ENCODE data around the gene NSD1.
A peak's percentile ranks its signal among the peaks of the same experiment; 100 is the strongest.
"Not testable (repeated sequence)": the region's sequence is repeated elsewhere in the genome, so short reads cannot be mapped to it uniquely, and the experiment has no call there.

NSD1 gene

DNA sequence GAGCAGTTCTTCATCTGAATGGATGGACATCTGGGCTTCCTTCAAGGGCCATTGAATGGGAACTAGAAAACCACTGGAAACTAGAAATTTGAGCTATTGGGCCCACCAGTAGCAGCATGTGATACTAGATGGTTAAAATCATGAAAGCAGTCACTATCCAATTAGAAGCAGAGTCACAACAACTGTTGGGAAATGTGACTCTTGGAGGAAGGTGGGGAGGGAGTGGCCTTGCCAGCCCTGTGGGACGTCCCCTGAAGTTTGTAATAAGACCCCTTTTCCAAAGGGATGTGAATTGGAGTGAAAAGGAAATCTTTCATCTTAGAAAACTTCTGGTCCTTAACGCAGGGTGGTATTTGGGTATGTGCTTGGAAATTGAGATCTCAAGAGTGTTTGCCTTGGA, 164.3 kb downstream of the NSD1 start:
- no peak for DNase-seq

DNA sequence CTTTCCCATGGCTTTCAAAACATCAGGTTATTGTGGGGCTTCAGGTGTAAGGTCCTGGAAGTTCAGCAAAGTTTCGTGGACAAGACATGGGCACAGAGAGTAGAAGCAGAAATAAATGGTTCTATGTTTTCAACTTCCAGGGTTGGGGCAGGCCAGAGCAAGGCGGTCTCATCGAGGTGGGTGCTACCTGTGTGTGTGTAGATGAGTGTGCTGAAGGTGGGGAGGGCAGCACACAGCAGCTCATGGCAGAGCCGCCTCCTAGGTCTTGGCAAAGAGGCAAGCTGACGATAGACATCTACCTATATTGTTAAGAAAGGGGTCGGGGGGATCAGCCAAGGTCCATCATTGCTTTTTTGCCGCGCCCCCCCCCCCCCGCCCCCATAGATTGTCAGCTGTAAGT, 166.1 kb downstream of the NSD1 start:
- DNase-seq = no peak

DNA sequence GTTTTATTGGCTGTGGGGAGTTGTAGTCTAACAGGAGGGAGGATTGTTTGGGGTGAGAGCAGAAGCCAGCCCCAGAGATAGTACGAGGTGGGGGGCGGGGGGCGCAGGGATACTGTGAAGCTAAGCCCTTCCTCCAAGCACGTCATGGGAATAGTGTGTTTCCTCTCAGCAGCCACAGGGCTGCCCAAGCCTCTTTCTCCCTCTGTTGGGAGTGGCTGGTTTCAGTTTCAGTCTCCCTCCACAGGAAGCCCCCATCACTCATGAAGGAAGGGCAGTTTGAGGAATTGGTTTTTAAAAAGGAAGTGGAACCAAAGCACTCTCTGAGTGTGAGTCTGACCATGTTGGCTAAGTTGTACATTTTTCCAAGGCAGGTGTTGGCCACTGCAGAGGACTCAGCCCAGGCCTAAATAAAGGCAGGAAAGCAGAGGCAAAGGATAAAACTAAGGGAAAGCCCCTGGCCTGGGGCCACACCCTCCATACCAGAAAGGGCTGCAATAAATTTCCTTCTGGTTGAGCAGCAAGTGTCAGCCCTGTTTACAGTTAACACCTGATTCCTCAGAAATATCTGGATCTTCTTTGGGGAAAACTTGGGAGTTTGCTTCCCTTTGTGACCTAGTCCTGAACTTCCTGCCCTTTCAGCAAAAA, 166.8 kb downstream of the NSD1 start:
- no peak for DNase-seq

DNA sequence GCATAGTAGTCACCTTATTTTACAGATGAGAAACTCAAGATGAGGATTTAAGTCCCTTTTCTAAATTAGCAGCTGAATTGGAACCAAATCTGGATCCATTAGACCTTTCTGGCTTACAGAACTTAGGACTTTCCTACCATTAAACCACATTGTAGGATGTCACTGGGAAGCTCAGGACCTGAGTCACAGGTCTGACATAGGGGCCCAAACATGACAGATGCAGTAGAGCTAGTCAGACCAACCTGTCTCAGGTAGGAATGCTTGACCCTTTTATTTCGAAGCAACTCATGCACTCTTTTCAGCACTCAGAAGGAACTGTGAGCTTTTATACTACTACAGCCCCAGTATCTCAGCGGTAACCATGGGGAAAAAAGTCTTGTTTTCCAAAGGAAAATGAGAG, 167.4 kb downstream of the NSD1 start:
- DNase-seq = no peak

DNA sequence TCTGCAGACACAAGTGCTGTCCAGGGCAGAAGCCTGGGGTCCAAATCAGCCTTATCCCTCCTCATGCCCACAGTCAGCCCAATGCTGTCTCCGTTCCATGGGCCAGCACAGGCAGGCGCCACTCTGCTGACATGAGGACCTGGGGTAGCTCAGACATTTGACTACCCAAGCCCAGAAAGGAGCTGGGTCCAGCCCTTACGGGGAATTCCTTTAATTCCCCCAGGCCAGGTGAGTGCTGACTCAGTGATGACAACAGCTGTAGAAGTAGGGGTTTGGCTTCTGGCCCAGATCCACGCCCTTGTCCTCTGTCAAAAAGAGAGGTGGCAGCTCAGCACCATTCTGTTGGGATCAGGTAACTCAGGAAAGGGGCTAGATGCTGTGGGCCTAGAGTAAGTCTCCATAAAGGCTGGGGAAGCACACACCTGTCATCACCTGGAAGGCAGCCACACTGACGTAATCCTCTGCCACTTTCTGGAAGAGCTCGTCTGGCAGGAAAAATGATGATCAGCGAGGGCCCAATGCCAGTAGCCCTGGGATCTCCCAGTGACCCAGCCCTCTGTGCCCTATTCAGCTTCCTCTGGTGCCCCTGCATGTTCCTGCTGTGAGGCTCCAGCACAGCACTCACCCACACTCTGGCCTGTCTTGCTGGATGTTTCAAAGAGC, 168.1 kb downstream of the NSD1 start:
- no peak for DNase-seq

DNA sequence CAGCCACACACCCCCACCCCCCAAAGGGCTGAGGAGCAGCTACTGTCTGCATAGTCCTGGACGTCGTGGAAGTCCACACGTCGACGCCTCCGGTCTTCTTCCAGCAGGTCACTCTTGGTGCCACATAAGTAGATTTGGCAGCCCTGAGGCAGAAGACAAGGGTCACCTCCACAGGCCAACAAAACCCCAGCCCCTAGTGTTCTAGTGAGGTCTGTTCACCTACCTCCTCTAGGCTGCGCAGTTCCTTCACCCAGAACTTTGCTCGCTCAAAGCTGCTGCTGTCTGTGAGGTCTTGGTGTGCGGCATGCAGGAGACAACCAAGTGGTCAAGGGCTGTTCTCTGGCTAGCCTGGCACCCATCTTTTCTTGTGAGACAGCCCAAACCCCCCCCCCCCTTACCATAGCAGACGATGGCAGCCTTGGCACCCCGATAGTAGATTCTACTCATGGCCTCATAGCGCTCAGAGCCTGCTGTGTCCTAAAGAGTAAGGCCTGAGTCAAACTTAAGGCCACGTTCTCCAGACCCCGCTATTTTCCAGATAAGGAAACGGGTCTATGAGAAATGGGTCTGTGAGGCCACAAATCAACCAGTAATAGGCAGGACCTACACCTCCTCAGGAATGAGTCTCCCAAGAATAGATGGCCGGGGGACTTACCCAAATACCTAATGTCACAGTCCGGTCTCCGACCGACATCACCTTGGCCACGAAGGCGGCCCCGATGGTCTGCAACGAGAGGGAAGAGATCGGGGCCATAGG, 169.0 kb downstream of the NSD1 start:
- no peak for DNase-seq

DNA sequence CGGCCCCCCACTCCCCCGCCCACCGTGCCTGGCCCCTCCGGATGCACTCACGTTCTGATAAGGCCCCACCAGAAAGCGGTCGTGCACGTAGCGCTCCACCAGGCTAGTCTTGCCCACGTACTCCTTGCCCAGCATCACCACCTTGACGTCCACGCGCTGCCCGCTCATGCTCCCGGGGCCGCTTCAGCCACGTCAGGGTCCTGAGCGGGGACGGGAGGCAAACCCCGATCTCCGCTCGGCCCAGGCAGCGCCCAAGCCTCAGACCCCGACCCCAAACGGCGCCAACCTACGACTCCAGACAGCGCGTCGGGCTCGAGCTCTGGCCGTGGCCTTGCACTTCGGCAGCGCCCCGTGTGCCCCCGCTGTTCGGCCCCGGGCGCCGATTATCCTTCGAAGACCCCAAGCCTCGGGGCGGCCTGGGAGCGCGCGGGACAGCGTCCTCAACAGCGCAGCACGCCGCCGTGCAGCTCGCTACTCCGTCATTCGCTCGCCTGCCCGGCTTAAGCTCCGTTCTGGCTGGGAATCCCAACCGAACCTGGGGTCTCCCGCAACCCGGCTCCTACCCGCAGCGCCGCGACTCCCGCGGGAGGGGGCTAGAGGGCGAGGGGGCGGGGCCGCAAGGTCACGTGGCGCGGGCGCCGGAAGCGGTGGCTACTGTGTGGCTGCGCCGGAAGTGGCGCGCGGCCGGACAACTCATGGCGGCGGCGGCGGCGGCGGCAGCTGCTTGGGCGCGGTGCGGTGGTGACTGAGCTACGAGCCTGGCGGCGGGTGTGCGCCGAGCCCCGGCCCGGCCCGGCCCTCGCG, 169.8 kb downstream of the NSD1 start, which contains the start of the genes PRELID1 and RAB24:
Gene PRELID1, plus strand, starts transcription at position 679 of the 804 bp plus-strand sequence. CDS start 187 bp downstream, outside the sequence.
Gene RAB24, minus strand, starts transcription at position 599 of the 804 bp plus-strand sequence. Its CDS starts 431 bp downstream, at position 168.
- peak; percentile 90 for DNase-seq

DNA sequence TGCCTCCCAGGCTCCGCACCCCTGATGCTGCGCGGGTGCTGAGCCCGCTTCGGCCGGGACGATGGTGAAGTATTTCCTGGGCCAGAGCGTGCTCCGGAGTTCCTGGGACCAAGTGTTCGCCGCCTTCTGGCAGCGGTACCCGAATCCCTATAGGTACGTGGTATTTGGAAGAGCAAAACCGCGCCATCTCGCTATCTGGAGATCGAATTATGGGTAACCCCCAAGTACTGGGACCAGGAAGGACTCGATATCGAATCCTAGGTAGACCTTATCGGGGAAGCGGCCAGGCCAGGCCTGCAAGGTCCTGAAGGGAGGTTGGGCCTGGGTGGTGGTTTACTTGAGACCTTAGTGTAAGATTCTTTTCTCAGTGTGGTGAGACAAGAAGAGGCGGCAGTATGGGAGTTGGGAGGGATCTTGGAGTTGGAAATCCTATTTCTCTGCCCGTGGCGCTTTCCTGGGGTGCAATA, 170.4 kb downstream of the NSD1 start:
- DNase-seq = no peak

DNA sequence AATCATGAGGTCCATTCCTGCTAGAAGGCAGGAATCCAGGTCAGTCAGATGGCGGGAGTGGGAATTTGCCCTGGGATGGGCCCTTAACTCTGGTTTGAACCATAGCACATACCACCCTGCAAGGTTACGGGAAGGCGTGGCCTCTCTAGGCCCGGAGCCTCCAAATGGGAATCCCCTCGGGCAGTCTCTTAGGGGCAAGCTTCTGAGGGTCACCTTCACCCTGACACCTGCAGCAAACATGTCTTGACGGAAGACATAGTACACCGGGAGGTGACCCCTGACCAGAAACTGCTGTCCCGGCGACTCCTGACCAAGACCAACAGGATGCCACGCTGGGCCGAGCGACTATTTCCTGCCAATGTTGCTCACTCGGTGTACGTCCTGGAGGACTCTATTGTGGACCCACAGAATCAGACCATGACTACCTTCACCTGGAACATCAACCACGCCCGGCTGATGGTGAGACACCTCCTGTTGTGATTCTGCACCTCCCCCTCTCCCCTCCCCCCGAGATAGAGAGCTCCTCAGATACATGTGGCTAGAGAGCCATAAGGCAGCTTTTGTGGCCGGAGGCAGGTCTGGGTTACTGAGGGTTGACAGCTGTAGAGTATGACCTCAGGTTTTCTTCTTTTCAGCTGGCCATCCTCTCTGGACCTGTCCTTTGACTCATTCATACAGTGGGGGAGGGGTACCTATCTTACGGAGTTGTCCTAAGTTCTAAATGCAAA, 171.0 kb downstream of the NSD1 start:
- no peak for DNase-seq

DNA sequence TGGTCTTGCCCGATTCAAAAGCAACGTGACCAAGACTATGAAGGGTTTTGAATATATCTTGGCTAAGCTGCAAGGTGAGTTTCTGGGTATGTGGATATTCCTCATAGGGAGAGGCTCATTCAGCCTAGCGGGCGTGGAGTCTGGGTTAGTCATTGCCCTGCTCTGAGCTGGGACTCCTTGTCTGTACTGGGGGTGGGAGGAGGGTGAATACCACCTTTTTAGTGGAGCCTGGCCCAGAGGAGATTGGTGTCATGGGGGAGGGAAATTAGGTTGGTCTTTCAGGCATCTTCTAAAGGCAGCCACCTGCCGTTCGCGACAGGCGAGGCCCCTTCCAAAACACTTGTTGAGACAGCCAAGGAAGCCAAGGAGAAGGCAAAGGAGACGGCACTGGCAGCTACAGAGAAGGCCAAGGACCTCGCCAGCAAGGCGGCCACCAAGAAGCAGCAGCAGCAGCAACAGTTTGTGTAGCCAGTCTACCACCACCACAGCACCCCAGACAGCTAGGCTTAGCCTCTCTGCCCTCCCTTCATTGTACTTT, 172.6 kb downstream of the NSD1 start:
- not testable (repeated sequence) for DNase-seq

DNA sequence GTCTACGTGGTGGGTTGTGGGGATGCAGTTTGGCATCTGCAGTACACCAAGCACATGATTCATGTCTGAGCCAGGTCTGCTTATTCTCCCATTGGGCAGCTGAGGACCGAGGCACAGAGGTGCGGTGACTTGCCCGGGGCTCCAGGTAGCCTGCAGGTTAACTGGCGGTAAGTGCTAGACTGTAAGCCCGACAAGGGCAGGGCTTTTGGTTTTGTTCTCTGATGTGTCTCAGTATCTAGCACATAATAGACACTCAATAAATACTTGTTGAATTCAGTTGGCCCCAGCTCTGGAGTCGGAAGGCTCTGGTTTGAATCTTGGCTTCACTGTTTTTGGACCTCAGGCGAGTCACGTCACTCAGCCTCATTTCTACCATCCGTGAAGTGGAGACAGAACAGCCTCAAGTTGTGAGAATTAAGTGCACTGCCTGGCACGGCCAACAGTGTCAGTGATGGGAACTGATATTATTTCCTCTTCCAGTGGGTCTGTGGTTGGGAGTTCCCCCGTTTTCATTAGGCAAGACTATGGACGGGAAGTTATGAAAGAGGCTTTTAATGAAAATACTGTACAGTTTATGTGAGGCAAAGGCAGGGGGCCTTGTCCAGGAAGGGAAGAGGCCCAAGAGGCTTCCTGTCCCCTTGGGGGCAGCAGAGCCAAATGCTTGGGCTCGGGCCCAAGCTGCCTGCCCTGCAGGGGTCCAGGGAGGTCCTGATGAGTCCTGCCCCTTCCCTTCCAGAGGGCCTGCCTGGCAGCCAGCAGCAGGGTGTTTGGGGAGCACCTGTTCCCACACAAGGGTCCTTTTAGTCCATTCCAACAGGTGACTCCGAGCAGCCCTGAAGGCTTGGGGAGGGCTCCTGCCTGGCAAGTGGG, 173.3 kb downstream of the NSD1 start:
- no peak for DNase-seq

DNA sequence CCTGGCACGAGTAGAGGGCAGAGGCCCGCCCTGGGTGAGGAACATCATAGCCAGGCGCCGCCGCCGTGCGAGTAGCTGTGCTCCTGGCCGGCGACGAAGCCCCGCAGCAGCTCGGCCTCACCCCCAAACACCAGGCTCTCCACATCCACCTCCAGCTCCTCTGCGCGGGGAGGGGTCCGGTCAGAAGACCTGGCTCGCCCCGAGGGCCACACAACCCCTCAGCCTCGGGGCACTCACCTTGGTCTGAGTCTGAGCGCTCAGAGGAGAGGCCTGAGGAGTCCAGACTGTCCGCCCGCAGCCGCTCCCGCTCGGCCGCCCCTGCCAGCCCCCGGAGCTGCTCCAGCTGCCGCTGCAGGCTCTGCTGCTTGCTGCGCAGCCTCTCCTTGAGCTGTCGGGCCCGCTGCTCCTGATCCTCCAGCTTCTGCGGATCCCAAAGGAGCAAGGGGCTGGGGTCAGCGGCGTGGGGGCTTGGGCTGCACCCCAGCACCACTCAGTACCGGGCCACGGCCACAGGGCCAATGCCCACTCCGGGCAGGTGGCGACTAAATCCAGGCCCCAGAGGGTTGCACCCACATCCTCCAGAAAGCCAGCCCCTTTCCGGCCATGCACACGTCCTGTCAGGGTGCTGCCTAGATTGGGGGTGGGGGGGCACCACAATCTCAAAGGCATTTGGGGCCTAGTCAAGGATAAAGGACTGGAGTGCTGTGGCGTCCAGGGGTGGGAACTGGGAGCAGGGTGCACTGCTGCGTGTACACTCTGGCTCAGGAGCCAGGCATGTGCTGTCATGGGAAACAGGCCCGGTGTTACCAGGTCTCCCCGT, 174.2 kb downstream of the NSD1 start:
- DNase-seq = no peak

DNA sequence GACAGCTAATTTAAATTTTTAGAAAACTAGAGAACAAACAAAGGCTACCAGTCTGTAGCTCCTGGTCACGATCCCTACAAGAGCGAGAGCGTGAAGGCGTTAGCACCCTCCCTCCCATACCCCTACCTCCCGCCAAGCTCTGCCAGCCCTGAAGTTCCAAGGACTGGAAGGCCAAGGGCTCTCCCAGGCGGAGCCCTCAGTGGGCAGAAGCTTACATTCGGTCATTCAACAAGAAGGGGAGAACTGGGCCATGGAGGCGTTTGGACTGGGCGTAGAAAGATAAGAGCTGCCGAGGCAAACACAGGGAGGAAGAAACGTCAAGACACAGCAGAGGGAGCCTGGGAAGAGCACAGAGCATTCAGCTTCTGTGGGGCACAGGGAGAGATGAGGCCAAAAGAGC, 175.2 kb downstream of the NSD1 start:
- DNase-seq = no peak

DNA sequence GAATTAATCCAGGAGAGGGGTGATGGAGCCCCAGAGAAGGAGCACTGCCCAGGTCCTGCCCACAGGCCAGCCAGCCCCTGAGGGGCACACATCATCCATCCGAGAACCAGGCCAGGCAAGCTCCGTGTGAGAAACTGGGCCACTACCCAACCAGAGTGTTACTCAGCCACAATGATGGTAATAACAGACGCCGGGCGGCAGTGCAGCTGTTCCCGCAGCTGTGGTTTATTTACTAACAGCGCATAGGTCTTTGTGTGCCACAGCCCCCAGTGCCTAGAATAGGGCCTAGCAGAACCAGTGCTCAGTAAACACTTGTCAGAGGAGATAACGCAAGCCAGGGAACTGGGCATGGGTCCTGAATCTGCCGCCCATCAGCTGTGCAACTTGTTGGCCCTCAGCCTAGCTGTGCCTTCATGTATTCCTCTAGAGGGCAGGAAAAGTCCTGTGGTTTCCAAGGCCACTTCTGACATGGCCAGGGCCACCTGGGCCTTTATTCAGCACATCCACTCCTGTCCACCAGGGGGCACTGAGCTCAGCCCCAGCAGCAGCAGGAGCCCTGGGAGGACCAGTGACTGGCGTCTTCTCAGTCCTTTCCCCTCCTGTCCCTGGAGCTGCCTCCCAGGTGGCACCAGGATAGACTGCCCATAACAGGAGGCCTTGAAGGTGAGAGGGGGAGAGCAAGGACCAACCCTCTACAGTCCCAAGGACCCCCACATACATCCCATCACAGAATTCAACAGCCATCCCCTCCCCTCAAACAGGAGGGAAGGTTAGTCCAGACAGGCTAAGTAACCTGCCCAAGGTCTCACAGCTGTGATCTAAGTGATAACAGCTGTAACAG, 176.0 kb downstream of the NSD1 start:
- peak; percentile 62 for DNase-seq

DNA sequence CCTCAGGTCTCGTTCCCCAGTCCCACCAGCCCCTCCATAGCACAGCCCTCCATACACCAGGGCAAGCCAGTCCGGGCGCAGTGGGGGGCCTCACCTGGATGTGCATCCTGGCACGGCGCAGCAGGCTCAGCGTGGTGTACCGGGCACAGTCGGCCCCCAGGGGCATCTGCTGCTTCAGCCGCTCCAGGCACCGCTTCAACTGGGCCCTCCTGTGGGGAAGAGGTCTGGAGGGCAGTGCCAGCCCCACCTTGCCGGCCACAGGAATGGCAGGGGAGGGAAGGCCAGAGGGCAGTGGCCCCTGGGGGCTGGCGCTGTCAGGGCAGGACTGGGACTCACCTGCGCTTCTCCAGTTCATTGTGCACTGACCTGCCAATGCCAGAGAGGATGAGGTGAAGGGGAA, 176.8 kb downstream of the NSD1 start:
- no peak for DNase-seq

DNA sequence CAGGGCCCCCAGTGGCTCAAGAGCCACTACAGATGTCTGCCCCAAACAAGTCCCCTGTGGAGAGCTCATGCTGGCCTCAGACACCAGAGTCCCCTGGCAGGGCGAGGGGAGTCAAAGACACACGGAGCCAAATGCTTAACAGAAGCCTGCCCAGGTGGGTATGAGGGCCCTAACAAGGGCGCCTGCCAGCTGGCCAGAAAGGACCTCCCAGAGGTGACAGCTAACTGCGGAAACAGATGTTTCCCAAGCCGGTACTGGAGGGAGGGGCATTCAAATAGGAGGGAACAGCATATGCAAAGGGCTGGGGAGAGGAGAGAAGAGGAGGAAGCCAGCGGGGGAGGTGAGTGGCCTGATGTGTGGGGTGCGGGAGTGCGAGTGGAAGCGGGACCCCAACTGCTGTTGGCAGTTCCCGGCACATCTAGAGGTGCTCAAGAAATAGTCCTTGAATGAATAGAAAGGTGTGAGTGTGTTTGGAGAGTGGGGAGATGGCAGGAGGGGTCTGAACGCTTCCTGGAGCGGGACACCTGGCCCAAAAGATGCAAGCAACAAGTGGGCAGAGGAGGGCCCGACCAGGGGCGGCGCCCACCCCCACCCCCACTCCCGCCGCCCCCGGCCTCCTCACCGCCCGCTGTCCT, 177.3 kb downstream of the NSD1 start:
- no peak for DNase-seq

DNA sequence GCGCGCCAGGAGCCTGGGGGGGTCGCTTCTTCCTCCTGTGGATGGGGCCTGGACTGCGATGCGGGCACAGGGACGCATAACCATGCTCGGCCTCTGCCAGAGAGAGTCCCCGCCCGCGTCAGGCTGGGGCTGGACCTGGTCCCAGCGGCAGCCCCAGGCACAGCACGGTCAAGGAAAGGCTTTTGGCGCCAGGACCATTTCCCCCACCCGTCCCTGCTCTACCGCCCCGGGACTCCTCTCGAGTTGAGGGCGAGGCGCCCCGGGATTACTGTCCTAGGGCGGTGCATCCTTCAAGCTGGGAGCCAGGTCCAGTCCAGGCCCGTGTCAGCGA, 177.8 kb downstream of the NSD1 start:
- DNase-seq = no peak
